Osteocyte (in vitro differentiated cells): ENCODE results near the gene HIC1. TPM values are rescaled to one million over a fixed set of nuclear protein-coding genes. Genes with fewer than 3 reads are reported as not detected.

Source experiments
- DNase-seq: peaks from one replicate; pipeline ENCODE4 v3.0.0; 2021; ENCODE audit warnings: mixed read lengths; ENCODE audit not compliant: unreplicated experiment; ENCODE audit errors: extremely low spot score
- H3K27ac Mint-ChIP-seq: one replicate; pipeline ENCODE4 v1.8.0; 2021; ENCODE audit warnings: mild to moderate bottlenecking, mixed read lengths; ENCODE audit not compliant: unreplicated experiment
- H3K27me3 Mint-ChIP-seq: one replicate; pipeline ENCODE4 v1.8.0; 2021; ENCODE audit warnings: mixed read lengths; ENCODE audit not compliant: unreplicated experiment
- H3K36me3 Mint-ChIP-seq: one replicate; pipeline ENCODE4 v1.8.0; 2021; ENCODE audit warnings: mixed read lengths; ENCODE audit not compliant: unreplicated experiment
- H3K4me1 Mint-ChIP-seq: one replicate; pipeline ENCODE4 v1.8.0; 2021; ENCODE audit warnings: mixed read lengths; ENCODE audit not compliant: unreplicated experiment
- H3K4me3 Mint-ChIP-seq: one replicate; pipeline ENCODE4 v1.8.0; 2021; ENCODE audit warnings: mild to moderate bottlenecking, moderate library complexity, mixed read lengths; ENCODE audit not compliant: unreplicated experiment
- H3K9me3 Mint-ChIP-seq: one replicate; pipeline ENCODE4 v1.8.0; 2021; ENCODE audit warnings: mixed read lengths; ENCODE audit not compliant: unreplicated experiment
- CTCF ChIP-seq: fragments of 200-600 bp; sonication (generic); IDR thresholded peaks from 2 replicates; pipeline ENCODE4 v1.5.0; 2021; ENCODE audit warnings: antibody characterized with exemption, mild to moderate bottlenecking, moderate library complexity
- total RNA-seq: library from RNA; stranded (reverse); gene quantifications from 2 replicates; pipeline ENCODE4 v1.2.1, GENCODE V29; 2021

Gene HIC1
- total RNA-seq, 1 donor from 2014 or later = 3.3 TPM

GRCh38 chr17:2057760-2058585 lies 3.1 kb downstream of the HIC1 start:
- H3K4me3 Mint-ChIP-seq = no peak overlapping the region
- no peak for DNase-seq

GRCh38 chr17:2058586-2059546 lies 4.0 kb downstream of the HIC1 start:
- no peak for DNase-seq
- Mint-ChIP-seq H3K4me3 (no peak overlapping the region), H3K9me3 (no peaks in the 10 kb centered on the region)

More at GRCh38 chr17:2057760-2058585, 3.1 kb downstream of the HIC1 start:
- Mint-ChIP-seq H3K4me1 (peaks cover 31% of the 10 kb centered on the region), H3K27me3 (no peaks in the 10 kb centered on the region), H3K36me3 (peaks cover 15% of the 10 kb centered on the region), H3K27ac (no peak overlapping the region), H3K9me3 (no peaks in the 10 kb centered on the region)
- TF ChIP-seq CTCF = no peak

GRCh38 chr17:2059547-2060384 lies 4.9 kb downstream of the HIC1 start:
- Mint-ChIP-seq H3K9me3 (no peaks in the 10 kb centered on the region), H3K4me3 (no peak overlapping the region), H3K27ac (peak overlapping the region; percentile 44), H3K27me3 (no peaks in the 10 kb centered on the region), H3K4me1 (peaks cover 35% of the 10 kb centered on the region), H3K36me3 (peaks cover 26% of the 10 kb centered on the region)
- TF ChIP-seq CTCF = no peak
- DNase-seq = no peak

More at GRCh38 chr17:2058586-2059546, 4.0 kb downstream of the HIC1 start:
- H3K27ac Mint-ChIP-seq = no peak overlapping the region
- H3K27me3 Mint-ChIP-seq = no peaks in the 10 kb centered on the region
- peaks cover 18% of the 10 kb centered on the region for H3K36me3 Mint-ChIP-seq
- peak; percentile 53 for TF ChIP-seq CTCF
- H3K4me1 Mint-ChIP-seq = peaks cover 34% of the 10 kb centered on the region

- Mint-ChIP-seq H3K36me3 (peaks cover 28% of the 10 kb centered on the region), H3K4me3 (no peak overlapping the region), H3K9me3 (no peaks in the 10 kb centered on the region), H3K4me1 (peaks cover 37% of the 10 kb centered on the region), H3K27ac (peak overlapping the region; percentile 44), H3K27me3 (no peaks in the 10 kb centered on the region)
- no peak for DNase-seq
- no peak for TF ChIP-seq CTCF
Measured at GRCh38 chr17:2060385-2060658, 5.4 kb downstream of the HIC1 start.
